CD4-positive, alpha-beta memory T cell (primary cell): ENCODE results near the gene ARHGAP22. TPM values are rescaled to one million over a fixed set of nuclear protein-coding genes. Genes with fewer than 3 reads are reported as not detected.

Experiments
- CTCF ChIA-PET: fragments of 350-600 bp; sonication (Branson Sonifier 250); formaldehyde crosslinking; loops from one replicate; lab custom pipeline; 2021; ENCODE audit warnings: inconsistent platforms; ENCODE audit not compliant: partially characterized antibody; lab: Charles Lee
- POLR2A ChIA-PET: fragments of 350-600 bp; sonication (Branson Sonifier 250); formaldehyde crosslinking; loops from one replicate; lab custom pipeline; 2021; ENCODE audit not compliant: partially characterized antibody; lab: Charles Lee
- DNase-seq, 5 donors: peaks; one replicate each; pipeline versions ENCODE4 v3.0.0 to v3.0.0-alpha.2; 2020 to 2022; ENCODE audit warnings: mixed read lengths in 1 of 5
- H3K27ac ChIP-seq: one replicate; pipeline ENCODE4 v1.7.0; 2013; ENCODE audit warnings: low read depth, low read length
- H3K27me3 ChIP-seq: 2 replicates; pipeline ENCODE4 v1.7.0; 2013; ENCODE audit warnings: mild to moderate bottlenecking, low read length, moderate library complexity; ENCODE audit not compliant: insufficient read depth
- H3K36me3 ChIP-seq: 2 replicates; pipeline ENCODE4 v1.7.0; 2013; ENCODE audit warnings: mild to moderate bottlenecking, low read length, moderate library complexity; ENCODE audit not compliant: insufficient read depth
- H3K4me1 ChIP-seq: 2 replicates; pipeline ENCODE4 v1.7.0; 2013; ENCODE audit warnings: mild to moderate bottlenecking, low read length, moderate library complexity; ENCODE audit not compliant: insufficient read depth
- H3K4me3 ChIP-seq, 2 donors: one replicate each; pipeline ENCODE4 v1.7.0; 2013; ENCODE audit warnings: low read length in 2 of 2, mild to moderate bottlenecking in 1 of 2
- H3K9me3 ChIP-seq, 2 donors: one replicate each; pipeline ENCODE4 v1.7.0; 2013; ENCODE audit warnings: low read length in 2 of 2, control low read depth in 1 of 2; ENCODE audit not compliant: control insufficient read depth in 1 of 2
- H3K27ac Mint-ChIP-seq, 7 donors: one replicate each; pipeline ENCODE4 v1.8.0; 2020 to 2021; ENCODE audit warnings: mixed read lengths in 7 of 7, mild to moderate bottlenecking in 6 of 7, inconsistent platforms in 3 of 7, moderate library complexity in 3 of 7
- H3K27me3 Mint-ChIP-seq, 2 donors: one replicate each; pipeline ENCODE4 v1.8.0; 2020 to 2021; ENCODE audit warnings: mixed read lengths in 2 of 2
- H3K36me3 Mint-ChIP-seq, 2 donors: one replicate each; pipeline ENCODE4 v1.8.0; 2020 to 2021; ENCODE audit warnings: mixed read lengths in 2 of 2, inconsistent platforms in 1 of 2, mild to moderate bottlenecking in 1 of 2
- H3K4me1 Mint-ChIP-seq, 4 donors: one replicate each; pipeline ENCODE4 v1.8.0; 2020 to 2021; ENCODE audit warnings: mixed read lengths in 4 of 4, mild to moderate bottlenecking in 1 of 4
- H3K4me3 Mint-ChIP-seq, 8 donors: one replicate each; pipeline ENCODE4 v1.8.0; 2020 to 2021; ENCODE audit warnings: mixed read lengths in 8 of 8, mild to moderate bottlenecking in 7 of 8, moderate library complexity in 6 of 8, inconsistent platforms in 3 of 8
- H3K9me3 Mint-ChIP-seq, 8 donors: one replicate each; pipeline ENCODE4 v1.8.0; 2020 to 2021; ENCODE audit warnings: mixed read lengths in 8 of 8, mild to moderate bottlenecking in 5 of 8, inconsistent platforms in 3 of 8, moderate library complexity in 1 of 8
- intact Hi-C: fragments of 100-400 bp; cut with micrococcal nuclease; formaldehyde crosslinking; loops from one replicate; pipeline ENCODE4 v1.15.1; 2023
- polyA plus RNA-seq, 2 donors: library from polyadenylated mRNA; unstranded; fragments of 300-500 nt; fragmentation: Illumina TruSeq; gene quantifications; one replicate each; pipeline ENCODE4 v1.2.3, GENCODE V29; 2021
- total RNA-seq, 2 experiments: library from RNA; stranded (reverse); gene quantifications; one replicate each; pipeline ENCODE4 v1.2.3, GENCODE V29; 2021

The ARHGAP22 gene
- total and polyA plus RNA-seq, 4 experiments from 2014 or later: 0.20 to 0.83 TPM; not detected in 2

- Mint-ChIP-seq H3K4me3 (no peak overlapping the region), H3K27ac (no peak overlapping the region), H3K4me1 (no peaks in the 10 kb centered on the region), H3K27me3 (no peaks in the 10 kb centered on the region), H3K36me3 (no peaks in the 10 kb centered on the region), H3K9me3 (no peaks in the 10 kb centered on the region)
- Histone ChIP-seq H3K27ac (no peak overlapping the region), H3K4me1 (no peaks in the 10 kb centered on the region), H3K27me3 (no peaks in the 10 kb centered on the region), H3K9me3 (no peaks in the 10 kb centered on the region), H3K36me3 (no peaks in the 10 kb centered on the region), H3K4me3 (no peak overlapping the region)
- ChIA-PET POLR2A (no interaction called here), CTCF (no interaction called here)
- DNase-seq: no peak
- intact Hi-C loops: no loop called here
Measured at GRCh38 chr10:48466611-48467240, 138.1 kb downstream of the ARHGAP22 start.

DNA sequence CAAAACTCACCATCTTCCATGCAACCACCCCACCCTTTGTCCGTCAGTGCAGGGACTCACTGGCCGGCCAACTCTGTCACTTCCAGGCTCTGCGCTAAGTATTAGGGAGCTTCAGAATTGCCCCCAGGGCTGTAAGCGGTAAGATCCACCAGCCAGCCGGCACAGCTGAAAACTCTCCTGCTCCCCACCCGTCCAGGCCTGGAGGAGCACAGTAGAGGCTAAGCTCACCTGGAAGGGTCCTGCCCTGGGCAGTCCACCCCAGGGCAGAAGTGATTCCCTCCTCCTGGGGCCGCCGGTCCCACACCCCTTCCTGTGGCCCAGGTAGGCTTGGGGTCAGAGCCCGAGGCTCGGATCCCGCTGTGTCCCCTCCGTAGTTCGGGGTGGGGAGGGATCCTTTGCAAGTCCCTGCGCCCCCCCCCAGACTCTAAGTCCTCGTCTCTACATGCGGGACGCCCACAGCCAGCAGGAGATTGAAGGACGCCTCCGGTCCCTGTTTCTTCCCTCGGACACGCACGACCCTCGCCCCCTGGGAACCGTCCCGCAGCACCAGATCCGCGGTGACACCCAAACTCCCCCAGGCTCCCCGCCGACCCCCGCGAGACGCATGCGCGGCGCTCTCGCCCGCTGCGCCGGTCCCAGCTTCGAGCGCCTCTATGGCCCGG lies 138.9 kb downstream of the ARHGAP22 start:
- Histone ChIP-seq H3K9me3 (no peaks in the 10 kb centered on the region), H3K4me1 (no peaks in the 10 kb centered on the region), H3K27me3 (no peaks in the 10 kb centered on the region), H3K27ac (no peak overlapping the region), H3K36me3 (no peaks in the 10 kb centered on the region), H3K4me3 (no peak overlapping the region)
- no peaks in the 10 kb centered on the region for H3K9me3 Mint-ChIP-seq
- POLR2A ChIA-PET: no interaction called here
- CTCF ChIA-PET: no interaction called here
- H3K4me1 Mint-ChIP-seq: no peaks in the 10 kb centered on the region
- H3K27ac Mint-ChIP-seq: no peak overlapping the region
- intact Hi-C loops: no loop called here
- H3K27me3 Mint-ChIP-seq: no peaks in the 10 kb centered on the region
- H3K36me3 Mint-ChIP-seq: no peaks in the 10 kb centered on the region
- DNase-seq: no peak
- H3K4me3 Mint-ChIP-seq: peak overlapping the region in 1 of 8 donors; percentile 67

DNA sequence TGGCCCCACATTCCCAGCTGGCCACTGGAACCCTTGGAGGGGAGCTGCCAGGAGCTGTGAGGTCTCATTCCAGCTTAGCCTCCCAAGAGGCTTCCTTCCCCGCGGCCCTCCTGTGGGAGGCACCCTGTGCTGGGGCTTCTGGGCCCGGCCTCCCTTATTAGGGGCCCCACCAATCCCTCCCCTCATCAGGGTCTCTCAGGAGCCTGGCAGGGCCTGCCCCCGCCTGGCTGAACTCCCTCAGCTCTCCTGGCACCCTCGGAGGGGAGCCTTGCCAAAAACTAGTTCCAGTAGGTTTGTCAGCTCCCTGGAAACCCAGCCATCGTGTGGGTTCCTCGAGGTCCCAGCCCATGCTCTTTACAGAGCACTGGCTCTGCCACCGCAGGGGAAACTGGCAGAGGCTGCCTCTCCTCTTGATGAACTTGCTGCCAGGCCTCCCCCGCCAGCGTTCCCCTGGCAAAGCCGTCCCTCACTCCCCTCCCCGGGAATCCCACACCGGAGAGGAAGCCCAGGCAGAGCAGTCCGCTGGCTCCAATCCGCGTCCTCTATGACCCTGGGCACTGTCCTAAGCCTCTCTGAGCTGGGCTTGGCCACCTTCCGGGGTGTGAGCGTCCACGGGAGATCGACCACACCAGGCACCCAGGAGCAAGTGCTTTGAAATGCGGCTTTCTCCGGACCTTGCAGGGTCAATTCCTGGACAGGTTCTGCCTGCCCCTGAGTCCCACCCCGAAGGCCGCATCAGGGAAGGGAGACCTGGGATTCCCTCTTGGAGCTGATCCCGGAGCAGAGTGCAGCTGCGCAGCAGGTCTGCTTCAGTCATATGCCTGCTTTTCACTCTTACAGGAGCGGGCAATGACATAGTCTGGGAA lies 139.8 kb downstream of the ARHGAP22 start:
- Histone ChIP-seq H3K27ac (no peak overlapping the region), H3K4me3 (no peak overlapping the region), H3K9me3 (no peaks in the 10 kb centered on the region), H3K4me1 (no peaks in the 10 kb centered on the region), H3K36me3 (no peaks in the 10 kb centered on the region), H3K27me3 (no peaks in the 10 kb centered on the region)
- H3K4me3 Mint-ChIP-seq: no peak overlapping the region
- POLR2A ChIA-PET: no interaction called here
- CTCF ChIA-PET: no interaction called here
- no peaks in the 10 kb centered on the region for H3K27me3 Mint-ChIP-seq
- no peaks in the 10 kb centered on the region for H3K9me3 Mint-ChIP-seq
- H3K36me3 Mint-ChIP-seq: no peaks in the 10 kb centered on the region
- no peak overlapping the region for H3K27ac Mint-ChIP-seq
- intact Hi-C loops: no loop called here
- no peak for DNase-seq
- no peaks in the 10 kb centered on the region for H3K4me1 Mint-ChIP-seq

DNA sequence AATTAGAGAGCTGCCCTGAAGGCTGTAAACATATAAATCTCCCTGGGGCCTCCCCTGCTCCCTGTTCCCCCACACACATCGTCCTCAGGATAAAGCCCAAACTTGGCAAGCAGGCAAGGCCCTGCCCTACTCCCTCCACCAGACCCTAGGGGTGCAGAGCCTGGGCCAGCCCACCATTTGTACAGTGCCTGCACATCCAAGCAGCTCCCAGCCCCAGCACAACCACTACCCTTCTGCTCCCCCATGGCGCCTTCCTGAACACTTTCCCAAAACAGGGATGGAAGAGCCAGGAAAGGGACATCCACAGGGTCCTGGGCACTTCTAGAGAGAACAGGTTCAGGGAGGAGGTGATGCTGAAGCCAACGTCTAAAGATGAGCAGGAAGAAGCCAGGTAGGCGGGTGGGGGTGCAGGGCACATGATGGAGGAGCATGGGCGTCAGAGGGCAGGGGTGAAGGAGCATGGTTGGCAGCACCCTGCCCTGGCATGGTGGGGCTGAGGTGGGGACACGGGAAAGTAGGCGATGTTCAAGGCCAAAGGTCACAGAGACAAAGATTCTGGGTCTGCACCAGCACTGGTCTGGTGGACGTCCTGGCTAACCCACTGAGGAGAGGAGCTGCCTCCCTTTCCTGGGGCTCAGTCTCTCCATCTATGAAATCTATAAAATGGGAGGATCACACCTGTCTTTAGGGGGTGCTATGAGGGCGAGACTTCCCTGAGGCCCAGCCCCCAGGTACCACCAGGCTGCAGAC lies 140.6 kb downstream of the ARHGAP22 start:
- H3K36me3 ChIP-seq: no peaks in the 10 kb centered on the region
- Mint-ChIP-seq H3K27me3 (no peaks in the 10 kb centered on the region), H3K4me1 (no peaks in the 10 kb centered on the region), H3K27ac (no peak overlapping the region), H3K4me3 (no peak overlapping the region), H3K9me3 (no peaks in the 10 kb centered on the region), H3K36me3 (no peaks in the 10 kb centered on the region)
- ChIA-PET POLR2A (no interaction called here), CTCF (no interaction called here)
- intact Hi-C loops: no loop called here
- no peak for DNase-seq
- no peaks in the 10 kb centered on the region for H3K9me3 ChIP-seq
- H3K4me1 ChIP-seq: no peaks in the 10 kb centered on the region
- no peaks in the 10 kb centered on the region for H3K27me3 ChIP-seq
- no peak overlapping the region for H3K27ac ChIP-seq
- no peak overlapping the region for H3K4me3 ChIP-seq

GRCh38 chr10:48463318-48464003 lies 141.4 kb downstream of the ARHGAP22 start:
- Mint-ChIP-seq H3K36me3 (no peaks in the 10 kb centered on the region), H3K27me3 (no peaks in the 10 kb centered on the region), H3K4me1 (no peaks in the 10 kb centered on the region), H3K27ac (no peak overlapping the region), H3K4me3 (no peak overlapping the region), H3K9me3 (no peaks in the 10 kb centered on the region)
- H3K9me3 ChIP-seq: no peaks in the 10 kb centered on the region
- no peaks in the 10 kb centered on the region for H3K36me3 ChIP-seq
- H3K27ac ChIP-seq: no peak overlapping the region
- DNase-seq: no peak
- CTCF ChIA-PET: no interaction called here
- no peaks in the 10 kb centered on the region for H3K4me1 ChIP-seq
- intact Hi-C loops: no loop called here
- H3K27me3 ChIP-seq: no peaks in the 10 kb centered on the region
- no peak overlapping the region for H3K4me3 ChIP-seq
- POLR2A ChIA-PET: no interaction called here

DNA sequence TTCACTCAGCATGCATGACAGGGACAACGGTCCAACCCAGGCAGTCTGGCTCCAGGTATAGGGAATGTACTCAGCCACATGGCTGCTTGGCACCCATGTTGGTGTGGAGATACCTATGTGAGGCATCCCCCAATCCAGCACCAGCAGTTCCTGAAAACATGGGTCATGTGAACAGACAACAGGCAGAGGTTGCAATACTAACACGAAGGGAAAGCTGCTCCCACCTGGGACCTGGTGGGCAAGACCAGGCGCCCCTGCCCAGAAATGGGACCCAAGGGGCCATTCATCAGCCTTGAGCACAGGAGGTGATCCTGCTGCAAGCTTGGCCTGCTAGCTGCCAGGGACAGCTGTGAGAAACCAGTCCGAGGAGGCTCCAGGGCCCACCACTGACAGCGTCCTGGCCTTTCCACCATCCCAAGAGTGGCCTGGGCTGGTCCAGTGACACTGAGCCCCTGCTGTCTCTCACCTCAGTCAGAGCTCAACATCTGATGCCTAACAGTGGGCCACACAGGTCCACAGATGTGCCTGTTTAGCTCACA lies 142.3 kb downstream of the ARHGAP22 start:
- no peak overlapping the region for H3K4me3 Mint-ChIP-seq
- ChIA-PET POLR2A (no interaction called here), CTCF (no interaction called here)
- intact Hi-C loops: no loop called here
- no peaks in the 10 kb centered on the region for H3K4me1 ChIP-seq
- H3K27me3 ChIP-seq: no peaks in the 10 kb centered on the region
- H3K36me3 Mint-ChIP-seq: no peaks in the 10 kb centered on the region
- no peaks in the 10 kb centered on the region for H3K9me3 Mint-ChIP-seq
- H3K4me3 ChIP-seq: no peak overlapping the region
- H3K4me1 Mint-ChIP-seq: no peaks in the 10 kb centered on the region
- DNase-seq: no peak
- no peaks in the 10 kb centered on the region for H3K36me3 ChIP-seq
- H3K27me3 Mint-ChIP-seq: no peaks in the 10 kb centered on the region
- no peak overlapping the region for H3K27ac ChIP-seq
- no peaks in the 10 kb centered on the region for H3K9me3 ChIP-seq
- H3K27ac Mint-ChIP-seq: no peak overlapping the region
